ENCODE measurements around the gene PDPR.

- TF ChIP-seq CTCF (IDR thresholded peaks at IDR 0.05) (no peak), POLR2A (IDR thresholded peaks at IDR 0.05) (no peak), POLR2AphosphoS5 (IDR thresholded peaks at IDR 0.05) (no peak)
These were observed 47.2 kb downstream of the PDPR start for GRCh38 chr16:70161350-70161749.

Measured in breast epithelium (tissue), 3 donors.